Trophoblast cell (in vitro differentiated cells and primary cell): ENCODE data around the gene OTX1.
A peak's percentile ranks its signal among the peaks of the same experiment; 100 is the strongest.

Experiments
- DNase-seq, 2 donors: peaks; one replicate each; pipeline ENCODE4 v3.0.0-alpha.2; 2016
- H2AFZ ChIP-seq: 2 replicates; pipeline ENCODE4 v1.6.1; 2013; ENCODE audit warnings: low read length, moderate library complexity, mild to moderate bottlenecking; ENCODE audit not compliant: insufficient read depth, poor library complexity
- H2AK5ac ChIP-seq: 2 replicates; pipeline ENCODE4 v1.6.1; 2013; ENCODE audit warnings: mild to moderate bottlenecking, low read length
- H2BK120ac ChIP-seq: 2 replicates; pipeline ENCODE4 v1.6.1; 2013; ENCODE audit warnings: low read length, mild to moderate bottlenecking, moderate library complexity; ENCODE audit not compliant: insufficient read depth, poor library complexity
- H2BK12ac ChIP-seq: 2 replicates; pipeline ENCODE4 v1.6.1; 2013; ENCODE audit warnings: mild to moderate bottlenecking, low read length, moderate library complexity
- H2BK5ac ChIP-seq: 2 replicates; pipeline ENCODE4 v1.6.1; 2013; ENCODE audit warnings: low read length, low read depth, moderate library complexity, mild to moderate bottlenecking; ENCODE audit not compliant: poor library complexity
- H3K14ac ChIP-seq: 2 replicates; pipeline ENCODE4 v1.6.1; 2013; ENCODE audit warnings: mild to moderate bottlenecking, low read length
- H3K18ac ChIP-seq: 2 replicates; pipeline ENCODE4 v1.6.1; 2013; ENCODE audit warnings: mild to moderate bottlenecking, low read length
- H3K23ac ChIP-seq: 2 replicates; pipeline ENCODE4 v1.6.1; 2013; ENCODE audit warnings: low read length
- H3K27ac ChIP-seq: 2 replicates; pipeline ENCODE4 v1.5.1; 2013; ENCODE audit warnings: low read depth, mild to moderate bottlenecking, inconsistent platforms, low read length, moderate library complexity
- H3K27me3 ChIP-seq: 2 replicates; pipeline ENCODE4 v1.6.1; 2013; ENCODE audit warnings: inconsistent platforms, mild to moderate bottlenecking, low read length, moderate library complexity; ENCODE audit not compliant: insufficient read depth
- H3K36me3 ChIP-seq, 2 experiments: 1 replicate in 1 of 2; 2 replicates in 1 of 2; pipeline ENCODE4 v1.6.1; 2013; ENCODE audit warnings: low read length in 2 of 2, mild to moderate bottlenecking in 2 of 2, moderate library complexity in 1 of 2; ENCODE audit not compliant: insufficient read depth in 2 of 2, control insufficient read depth in 1 of 2
- H3K4ac ChIP-seq: 2 replicates; pipeline ENCODE4 v1.6.1; 2013; ENCODE audit warnings: low read depth, mild to moderate bottlenecking, low read length, moderate library complexity
- H3K4me1 ChIP-seq, 2 experiments: 1 replicate in 1 of 2; 2 replicates in 1 of 2; pipeline ENCODE4 v1.6.1; 2013; ENCODE audit warnings: low read length in 2 of 2, mild to moderate bottlenecking in 2 of 2, moderate library complexity in 1 of 2; ENCODE audit not compliant: insufficient read depth in 2 of 2, control insufficient read depth in 1 of 2
- H3K4me2 ChIP-seq: 2 replicates; pipeline ENCODE4 v1.6.1; 2013; ENCODE audit warnings: inconsistent platforms, mild to moderate bottlenecking, low read length, moderate library complexity
- H3K4me3 ChIP-seq: 2 replicates; pipeline ENCODE4 v1.5.1; 2013; ENCODE audit warnings: mild to moderate bottlenecking, low read depth, low read length, inconsistent platforms
- H3K79me1 ChIP-seq: one replicate; pipeline ENCODE4 v1.6.1; 2013; ENCODE audit warnings: low read length
- H3K79me2 ChIP-seq: 2 replicates; pipeline ENCODE4 v1.6.1; 2013; ENCODE audit warnings: low read length, mild to moderate bottlenecking; ENCODE audit not compliant: control insufficient read depth, insufficient read depth, poor library complexity
- H3K9ac ChIP-seq: 2 replicates; pipeline ENCODE4 v1.6.1; 2013; ENCODE audit warnings: mild to moderate bottlenecking, low read length
- H3K9me3 ChIP-seq: 2 replicates; pipeline ENCODE4 v1.6.1; 2013; ENCODE audit warnings: low read depth, mild to moderate bottlenecking, control low read depth, inconsistent platforms, low read length; ENCODE audit not compliant: insufficient read depth
- H4K12ac ChIP-seq: 2 replicates; pipeline ENCODE4 v1.6.1; 2013; ENCODE audit warnings: low read depth, mild to moderate bottlenecking, low read length, moderate library complexity
- H4K8ac ChIP-seq: 2 replicates; pipeline ENCODE4 v1.6.1; 2013; ENCODE audit warnings: low read depth, mild to moderate bottlenecking, low read length, moderate library complexity
- H4K91ac ChIP-seq: one replicate; pipeline ENCODE4 v1.6.1; 2013; ENCODE audit warnings: low read depth, mild to moderate bottlenecking, low read length, moderate library complexity
- WGBS: extraction: QIAGEN DNeasy Blood & Tissue Kit; methylation state at CpG from one replicate; pipeline ENCODE4 v1.1.7; 2013; ENCODE audit warnings: missing lambda C conversion rate; ENCODE audit not compliant: insufficient read length, insufficient coverage; ENCODE audit errors: extremely low coverage; 5-methylcytosine and 5-hydroxymethylcytosine counted together

The OTX1 gene

DNA sequence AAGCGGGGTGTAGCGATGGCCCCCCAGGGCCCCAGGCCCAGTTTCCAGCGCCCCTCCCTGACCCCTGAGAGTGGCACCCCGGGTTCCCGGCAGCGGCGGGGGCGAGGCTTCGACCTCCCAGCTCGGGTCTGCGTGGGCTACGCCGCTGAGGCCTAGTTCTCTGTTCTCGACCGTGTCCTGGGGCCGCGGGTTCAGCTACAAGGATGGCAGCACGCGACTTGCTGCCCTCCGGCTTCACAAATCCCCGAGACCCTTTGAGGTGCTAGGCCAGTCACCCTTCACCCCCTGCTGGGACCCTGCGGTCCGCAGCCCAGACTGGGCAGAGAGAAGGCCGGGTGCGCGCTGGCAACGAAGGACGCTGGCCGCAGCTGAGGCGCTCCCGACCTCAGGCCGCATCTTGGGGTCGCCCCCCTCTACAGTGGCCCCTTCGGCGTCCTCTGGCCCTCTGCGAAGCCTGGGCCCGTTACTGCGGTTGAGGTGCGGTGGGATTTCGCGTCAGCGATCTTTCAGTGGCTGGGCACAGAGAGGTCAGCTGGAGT lies 1.2 kb downstream of the OTX1 start:
- Histone ChIP-seq H2BK12ac (no peak overlapping the region), H3K36me3 (no peaks in the 10 kb centered on the region), H3K79me1 (no peaks in the 10 kb centered on the region), H2AFZ (no peak overlapping the region), H3K9me3 (peaks cover 14% of the 10 kb centered on the region), H3K79me2 (no peaks in the 10 kb centered on the region), H3K23ac (no peak overlapping the region), H3K4ac (no peak overlapping the region), H4K12ac (no peak overlapping the region), H2BK120ac (no peak overlapping the region), H3K27ac (no peak overlapping the region), H3K9ac (no peak overlapping the region), H2BK5ac (no peak overlapping the region), H3K14ac (no peak overlapping the region), H4K8ac (peak overlapping the region; percentile 32), H3K4me2 (peak overlapping the region; percentile 64), H2AK5ac (no peak overlapping the region), H3K4me3 (no peak overlapping the region), H3K18ac (no peak overlapping the region), H3K4me1 (peaks cover 43 to 46% of the 10 kb centered on the region in 2 experiments), H3K27me3 (peaks cover 95% of the 10 kb centered on the region), H4K91ac (no peak overlapping the region)
- DNase-seq, result no peak
- no CpG with 5 or more reads among the region's 42 CpGs for WGBS

- H3K4me2 ChIP-seq, result no peak overlapping the region
- H3K18ac ChIP-seq, result no peak overlapping the region
- H3K9ac ChIP-seq, result no peak overlapping the region
- H2AFZ ChIP-seq, result no peak overlapping the region
- WGBS, result no CpG with 5 or more reads among the region's 27 CpGs
- no peak overlapping the region for H4K91ac ChIP-seq
- peaks cover 94% of the 10 kb centered on the region for H3K27me3 ChIP-seq
- peaks cover 38 to 41% of the 10 kb centered on the region in 2 experiments for H3K4me1 ChIP-seq
- no peak overlapping the region for H3K4me3 ChIP-seq
- H2BK12ac ChIP-seq, result no peak overlapping the region
- no peak overlapping the region for H4K8ac ChIP-seq
- H2AK5ac ChIP-seq, result no peak overlapping the region
- no peak overlapping the region for H4K12ac ChIP-seq
- peaks cover 14% of the 10 kb centered on the region for H3K9me3 ChIP-seq
- no peak overlapping the region for H3K23ac ChIP-seq
- no peak overlapping the region for H3K4ac ChIP-seq
- H3K79me2 ChIP-seq, result no peaks in the 10 kb centered on the region
- H2BK120ac ChIP-seq, result no peak overlapping the region
- no peaks in the 10 kb centered on the region for H3K36me3 ChIP-seq
- no peak for DNase-seq
- no peak overlapping the region for H3K27ac ChIP-seq
- H3K14ac ChIP-seq, result no peak overlapping the region
- no peaks in the 10 kb centered on the region for H3K79me1 ChIP-seq
- H2BK5ac ChIP-seq, result no peak overlapping the region
These were observed 1.9 kb downstream of the OTX1 start for GRCh38 chr2:63052411-63053080.

DNA sequence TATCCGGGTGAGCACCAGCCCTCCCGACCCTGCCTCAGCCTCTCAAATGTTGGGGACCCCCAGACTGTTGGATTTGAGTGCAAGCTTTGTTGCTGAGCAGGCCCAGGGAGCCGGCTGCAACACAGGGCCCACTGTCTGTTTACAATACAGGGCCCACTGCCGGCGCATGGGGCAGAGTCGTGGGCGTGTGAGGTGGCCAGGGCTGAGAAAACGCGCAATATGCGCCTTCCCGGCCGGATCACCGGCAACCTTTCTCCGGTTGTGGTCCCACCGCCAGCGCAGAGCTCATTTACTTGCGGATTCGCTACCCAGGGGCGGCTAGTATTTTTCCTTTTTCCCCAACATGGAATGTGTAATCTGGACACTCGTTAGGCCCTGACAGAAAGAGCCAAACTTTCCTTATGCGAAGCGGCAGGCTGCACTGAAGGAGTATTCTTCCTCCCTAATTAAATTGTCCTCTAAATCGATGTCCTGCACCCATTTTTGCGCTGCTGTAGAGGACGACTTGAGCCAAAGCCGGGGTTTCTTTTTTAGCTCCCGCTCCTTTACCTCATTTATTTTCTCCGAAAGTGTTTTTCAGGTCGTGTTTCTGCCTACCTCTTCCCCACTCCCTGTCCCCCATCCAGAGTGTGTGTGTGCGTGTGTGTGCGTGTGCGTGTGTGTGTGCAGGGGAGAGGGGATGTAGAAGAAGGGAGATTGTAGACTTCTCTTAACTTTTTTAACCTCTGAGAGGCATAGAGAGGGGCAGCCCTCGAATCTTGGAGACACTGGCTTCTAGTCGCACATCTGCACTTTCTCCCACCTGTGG lies 2.7 kb downstream of the OTX1 start:
- Histone ChIP-seq H3K36me3 (no peaks in the 10 kb centered on the region), H4K12ac (no peak overlapping the region), H3K18ac (no peak overlapping the region), H3K4ac (no peak overlapping the region), H4K8ac (no peak overlapping the region), H2AFZ (no peak overlapping the region), H2BK120ac (no peak overlapping the region), H3K79me1 (no peaks in the 10 kb centered on the region), H3K9me3 (peaks cover 14% of the 10 kb centered on the region), H3K27me3 (peaks cover 94% of the 10 kb centered on the region), H3K4me3 (no peak overlapping the region), H3K23ac (no peak overlapping the region), H3K4me1 (peaks cover 32 to 35% of the 10 kb centered on the region in 2 experiments), H3K14ac (no peak overlapping the region), H2BK12ac (no peak overlapping the region), H4K91ac (no peak overlapping the region), H2BK5ac (no peak overlapping the region), H3K4me2 (peak overlapping the region; percentile 52), H3K9ac (no peak overlapping the region), H2AK5ac (no peak overlapping the region), H3K27ac (no peak overlapping the region), H3K79me2 (no peaks in the 10 kb centered on the region)
- DNase-seq, result no peak
- no CpG with 5 or more reads among the region's 34 CpGs for WGBS

DNA sequence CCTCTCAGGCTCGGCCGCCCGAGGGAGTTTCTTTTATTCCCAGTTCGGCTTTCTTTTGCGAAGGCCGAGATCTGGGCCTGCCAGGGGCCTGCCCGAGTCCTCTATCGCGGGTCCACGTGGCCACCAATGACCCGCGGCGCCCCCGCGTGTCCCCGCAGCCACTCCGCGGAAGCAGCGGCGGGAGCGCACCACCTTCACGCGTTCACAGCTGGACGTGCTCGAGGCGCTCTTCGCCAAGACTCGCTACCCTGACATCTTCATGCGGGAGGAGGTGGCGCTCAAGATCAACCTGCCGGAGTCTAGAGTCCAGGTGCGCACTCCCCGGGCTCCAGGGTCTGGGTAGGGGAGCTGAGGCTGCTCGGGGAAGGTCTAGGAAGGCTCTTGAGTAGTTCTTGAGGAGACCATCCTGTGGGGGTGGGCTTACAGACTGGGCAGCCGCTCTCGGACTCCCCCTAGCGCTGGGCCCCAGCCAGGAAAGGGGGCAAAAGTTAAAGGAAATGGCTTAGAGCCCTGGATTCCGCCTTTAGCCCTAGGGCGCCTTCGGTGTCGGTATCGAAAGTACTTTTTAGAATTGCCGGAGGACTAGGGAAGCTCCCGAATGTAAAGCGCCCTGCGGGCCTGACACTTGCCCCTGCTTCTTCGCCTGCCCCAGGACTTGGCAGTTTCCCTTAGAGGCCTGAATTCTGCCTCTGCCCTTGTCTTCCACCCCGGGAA lies 3.4 kb downstream of the OTX1 start:
- no peak overlapping the region for H2BK12ac ChIP-seq
- H3K18ac ChIP-seq, result no peak overlapping the region
- WGBS, result no CpG with 5 or more reads among the region's 48 CpGs
- H4K8ac ChIP-seq, result no peak overlapping the region
- no peak overlapping the region for H3K14ac ChIP-seq
- peaks cover 14% of the 10 kb centered on the region for H3K9me3 ChIP-seq
- no peak overlapping the region for H4K12ac ChIP-seq
- H2BK5ac ChIP-seq, result no peak overlapping the region
- DNase-seq, result peak; percentile 26 to 63
- H3K79me1 ChIP-seq, result no peaks in the 10 kb centered on the region
- H3K4me2 ChIP-seq, result peak overlapping the region; percentile 52
- peaks cover 33 to 36% of the 10 kb centered on the region in 2 experiments for H3K4me1 ChIP-seq
- no peak overlapping the region for H3K4ac ChIP-seq
- H2BK120ac ChIP-seq, result no peak overlapping the region
- no peaks in the 10 kb centered on the region for H3K36me3 ChIP-seq
- no peaks in the 10 kb centered on the region for H3K79me2 ChIP-seq
- H3K4me3 ChIP-seq, result no peak overlapping the region
- peaks cover 94% of the 10 kb centered on the region for H3K27me3 ChIP-seq
- H2AK5ac ChIP-seq, result no peak overlapping the region
- H3K9ac ChIP-seq, result no peak overlapping the region
- no peak overlapping the region for H3K27ac ChIP-seq
- no peak overlapping the region for H2AFZ ChIP-seq
- no peak overlapping the region for H4K91ac ChIP-seq
- H3K23ac ChIP-seq, result no peak overlapping the region
